Measurements from ENCODE around the gene SF3A1. TPM values are rescaled to one million over a fixed set of nuclear protein-coding genes. Genes with fewer than 3 reads are reported as not detected.

The SF3A1 gene
- total RNA-seq, 1 experiment from 2014 or later = 167 TPM

GRCh38 chr22:30299322-30299721 is 57.4 kb downstream of the SF3A1 start:
- Mint-ChIP-seq H3K9me3 (ENCODE audit: unreplicated experiment) (no peaks in the 10 kb centered on the region), H3K4me1 (ENCODE audit: insufficient read depth, unreplicated experiment) (peaks cover 31% of the 10 kb centered on the region), H3K36me3 (ENCODE audit: insufficient read depth, unreplicated experiment) (peaks cover 21% of the 10 kb centered on the region), H3K4me3 (ENCODE audit: unreplicated experiment) (no peak overlapping the region), H3K27ac (ENCODE audit: low read depth, unreplicated experiment) (no peak overlapping the region), H3K27me3 (ENCODE audit: insufficient read depth, unreplicated experiment) (no peaks in the 10 kb centered on the region)
- TF ChIP-seq CTCF (IDR thresholded peaks at IDR 0.05; ENCODE audit: unreplicated experiment) = no peak
- DNase-seq (ENCODE audit: unreplicated experiment) = no peak
- BruUV-seq (replicated peaks) = no TSS peak
- intact Hi-C loops (cut with micrococcal nuclease) = no loop called here
- ChIA-PET POLR2A (interaction anchor here (1.3 to 2.1 kb wide), 2 partner anchors 9 to 24 kb away, joined by 3 to 7 read pairs; partner anchors contain the start of gene CASTOR1), CTCF (interaction anchor here (1.0 to 1.6 kb wide), 2 partner anchors 12 to 15 kb away, joined by 3 to 4 read pairs; no protein-coding TSS in a partner anchor)

- TF ChIP-seq CTCF (IDR thresholded peaks at IDR 0.05; ENCODE audit: unreplicated experiment) = no peak
- Mint-ChIP-seq H3K4me1 (ENCODE audit: insufficient read depth, unreplicated experiment) (peaks cover 20% of the 10 kb centered on the region), H3K9me3 (ENCODE audit: unreplicated experiment) (no peaks in the 10 kb centered on the region), H3K27ac (ENCODE audit: low read depth, unreplicated experiment) (peak overlapping the region; percentile 59), H3K27me3 (ENCODE audit: insufficient read depth, unreplicated experiment) (no peaks in the 10 kb centered on the region), H3K4me3 (ENCODE audit: unreplicated experiment) (no peak overlapping the region), H3K36me3 (ENCODE audit: insufficient read depth, unreplicated experiment) (peaks cover 21% of the 10 kb centered on the region)
- ChIA-PET CTCF (interaction anchor here (0.6 to 1.6 kb wide), 3 partner anchors 11 to 812 kb away, joined by 3 to 4 read pairs (median 3); no protein-coding TSS in a partner anchor), POLR2A (interaction anchor here (1.3 to 2.1 kb wide), 2 partner anchors 8 to 25 kb away, joined by 3 to 7 read pairs; partner anchors contain the start of gene CASTOR1)
- intact Hi-C loops (cut with micrococcal nuclease) = no loop called here
- BruUV-seq (replicated peaks) = no TSS peak
- DNase-seq (ENCODE audit: unreplicated experiment) = no peak
Measured at GRCh38 chr22:30297991-30298701, 58.5 kb downstream of the SF3A1 start.

- CTCF ChIA-PET = interaction anchor here (1.0 to 1.1 kb wide), 2 partner anchors 11 to 100 kb away, joined by 3 to 4 read pairs; no protein-coding TSS in a partner anchor
- peaks cover 13% of the 10 kb centered on the region for H3K4me1 Mint-ChIP-seq (ENCODE audit: insufficient read depth, unreplicated experiment)
Measured at GRCh38 chr22:30297276-30297990, 59.3 kb downstream of the SF3A1 start.

More at GRCh38 chr22:30297276-30297990, 59.3 kb downstream of the SF3A1 start:
- intact Hi-C loops (cut with micrococcal nuclease) = no loop called here
- Mint-ChIP-seq H3K27me3 (ENCODE audit: insufficient read depth, unreplicated experiment) (no peaks in the 10 kb centered on the region), H3K4me3 (ENCODE audit: unreplicated experiment) (no peak overlapping the region), H3K27ac (ENCODE audit: low read depth, unreplicated experiment) (no peak overlapping the region), H3K36me3 (ENCODE audit: insufficient read depth, unreplicated experiment) (peaks cover 21% of the 10 kb centered on the region), H3K9me3 (ENCODE audit: unreplicated experiment) (no peaks in the 10 kb centered on the region)
- no TSS peak for BruUV-seq (replicated peaks)
- no peak for TF ChIP-seq CTCF (IDR thresholded peaks at IDR 0.05; ENCODE audit: unreplicated experiment)
- no peak for DNase-seq (ENCODE audit: unreplicated experiment)
- POLR2A ChIA-PET = interaction anchor here (0.7 to 2.1 kb wide), 2 partner anchors 8 to 555 kb away, joined by 3 to 7 read pairs; partner anchors contain the start of gene CASTOR1

All from MCF 10A (cell line).